ENCODE results near the gene POU2AF1. TPM values are rescaled to one million over a fixed set of nuclear protein-coding genes. Genes with fewer than 3 reads are reported as not detected.

Gene POU2AF1
- total and polyA plus RNA-seq, 2 donors, result 0.90 to 11.7 TPM

DNA sequence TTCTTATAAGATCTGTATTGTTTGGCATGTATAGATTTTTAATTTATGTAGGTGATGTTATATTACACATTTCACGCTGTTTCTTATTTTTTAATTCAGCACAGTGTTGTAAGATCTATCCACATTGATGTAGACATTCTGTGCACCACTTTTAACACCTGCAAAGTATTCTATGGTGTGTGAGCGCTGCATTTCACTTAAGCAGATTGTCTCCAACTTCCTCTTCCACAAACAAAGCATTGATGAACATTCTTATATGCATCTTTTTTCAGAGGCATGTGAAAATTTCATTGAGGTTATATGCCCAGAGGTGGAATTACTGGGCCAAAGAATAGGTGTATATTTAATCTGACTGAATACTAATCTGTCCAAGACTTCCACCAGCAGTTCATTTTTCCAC, 3.4 kb upstream of the POU2AF1 start:
- Histone ChIP-seq H3K4me3 (ENCODE audit: low read length in 2 of 2) (no peak overlapping the region), H3K27ac (ENCODE audit: low read depth in 1 of 2, low read length in 1 of 2) (no peak overlapping the region)
- 81% methylated on average over 2 of the region's 2 CpGs for WGBS

DNA sequence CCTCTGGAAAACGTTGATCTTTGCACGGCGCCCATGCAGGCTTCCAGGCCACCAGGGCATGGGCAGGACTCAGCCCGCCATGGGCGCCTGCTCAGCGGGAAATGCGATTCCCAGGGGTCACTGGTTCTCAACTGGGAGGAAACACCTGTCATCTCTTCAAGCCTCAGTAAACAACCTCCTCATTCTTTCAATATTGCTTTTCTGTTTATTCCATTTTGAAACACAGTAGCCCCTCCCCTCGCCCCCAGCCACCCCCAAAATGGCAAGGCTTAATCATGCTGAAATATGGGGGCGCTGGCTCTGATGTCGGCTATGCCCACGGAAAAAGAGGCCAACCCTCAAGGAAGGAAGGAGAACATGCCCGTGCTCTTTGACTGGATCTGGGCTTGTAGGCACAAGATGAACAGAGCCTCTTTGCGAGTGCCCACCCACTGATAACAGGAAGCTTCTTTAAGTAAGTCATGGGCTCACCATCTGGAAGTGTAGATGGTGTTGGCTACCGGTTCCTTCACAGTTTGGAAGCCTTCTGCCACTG, 594 bp upstream of the POU2AF1 start:
- H3K27ac ChIP-seq (ENCODE audit: low read depth in 1 of 2, low read length in 1 of 2), result peak overlapping the region; percentile 87 to 89
- no peaks in the 10 kb centered on the region for H3K27me3 ChIP-seq (ENCODE audit: control insufficient read depth in 2 of 2, insufficient read depth in 1 of 2, low read length in 1 of 2)
- peaks cover 8 to 35% of the 10 kb centered on the region in 2 donors for H3K4me1 ChIP-seq (ENCODE audit: control insufficient read depth in 2 of 2, insufficient read depth in 2 of 2, low read length in 2 of 2)
- DNase-seq (ENCODE audit: low read depth in 6 of 9, low spot score in 9 of 9), result peak in 4 of 9 donors; percentile 8 to 37 (median 14)
- peaks cover 1 to 4% of the 10 kb centered on the region in 2 donors for H3K9me3 ChIP-seq (ENCODE audit: control insufficient read depth in 2 of 2, insufficient read depth in 1 of 2, low read length in 1 of 2)
- H3K36me3 ChIP-seq (ENCODE audit: control insufficient read depth in 2 of 2, insufficient read depth in 2 of 2, low read length in 1 of 2), result no peaks in the 10 kb centered on the region
- 83% methylated on average over 14 of the region's 14 CpGs for WGBS
- peak overlapping the region in 1 of 2 donors; percentile 33 for H3K4me3 ChIP-seq (ENCODE audit: low read length in 2 of 2)

More for the DNA sequence above, 3.4 kb upstream of the POU2AF1 start:
- peak in 1 of 9 donors; percentile 23 for DNase-seq (ENCODE audit: low read depth in 6 of 9, low spot score in 9 of 9)
- no peaks in the 10 kb centered on the region for H3K36me3 ChIP-seq (ENCODE audit: control insufficient read depth in 2 of 2, insufficient read depth in 2 of 2, low read length in 1 of 2)
- peaks cover 8 to 30% of the 10 kb centered on the region in 2 donors for H3K4me1 ChIP-seq (ENCODE audit: control insufficient read depth in 2 of 2, insufficient read depth in 2 of 2, low read length in 2 of 2)
- peaks cover 1 to 8% of the 10 kb centered on the region in 2 donors for H3K9me3 ChIP-seq (ENCODE audit: control insufficient read depth in 2 of 2, insufficient read depth in 1 of 2, low read length in 1 of 2)
- no peaks in the 10 kb centered on the region for H3K27me3 ChIP-seq (ENCODE audit: control insufficient read depth in 2 of 2, insufficient read depth in 1 of 2, low read length in 1 of 2)

DNA sequence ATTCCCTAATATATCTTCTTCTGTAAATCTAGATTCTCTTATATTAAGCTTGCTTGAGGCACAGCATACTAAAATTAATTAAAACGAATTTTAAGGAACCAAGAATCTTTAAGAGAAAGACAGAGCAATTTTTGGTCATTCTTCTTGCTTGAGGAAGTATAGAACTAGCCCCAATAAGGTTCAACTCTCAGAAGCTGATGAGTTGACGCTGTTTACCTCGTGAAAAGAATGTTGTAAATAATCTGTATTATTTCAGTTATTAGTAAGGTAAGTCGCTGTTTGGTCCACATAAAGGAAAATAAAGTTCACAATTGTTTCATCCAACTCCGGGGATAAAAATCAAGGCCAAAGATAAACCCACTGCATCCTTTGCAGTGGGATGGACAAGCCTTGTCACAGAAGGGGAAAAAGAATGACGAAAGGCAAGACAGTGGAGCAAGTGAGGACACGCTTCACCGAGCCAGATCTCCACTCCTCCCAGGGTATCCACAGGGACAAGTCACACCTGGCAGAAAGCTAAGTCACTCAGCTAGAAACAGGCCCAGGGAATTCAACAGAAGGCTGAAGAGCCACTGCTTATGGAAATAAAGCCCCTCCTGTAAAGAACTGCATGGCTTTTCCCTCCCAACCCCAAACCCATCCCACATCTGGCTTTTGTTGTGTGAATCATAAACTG, 752 bp downstream of the POU2AF1 start:
- peaks cover 1 to 4% of the 10 kb centered on the region in 2 donors for H3K9me3 ChIP-seq (ENCODE audit: control insufficient read depth in 2 of 2, insufficient read depth in 1 of 2, low read length in 1 of 2)
- H3K4me1 ChIP-seq (ENCODE audit: control insufficient read depth in 2 of 2, insufficient read depth in 2 of 2, low read length in 2 of 2), result peaks cover 8 to 35% of the 10 kb centered on the region in 2 donors
- no peaks in the 10 kb centered on the region for H3K36me3 ChIP-seq (ENCODE audit: control insufficient read depth in 2 of 2, insufficient read depth in 2 of 2, low read length in 1 of 2)
- peak in 3 of 9 donors; percentile 10 to 21 (median 16) for DNase-seq (ENCODE audit: low read depth in 6 of 9, low spot score in 9 of 9)
- H3K4me3 ChIP-seq (ENCODE audit: low read length in 2 of 2), result no peak overlapping the region
- WGBS, result 71% methylated on average over 8 of the region's 8 CpGs
- no peaks in the 10 kb centered on the region for H3K27me3 ChIP-seq (ENCODE audit: control insufficient read depth in 2 of 2, insufficient read depth in 1 of 2, low read length in 1 of 2)
- H3K27ac ChIP-seq (ENCODE audit: low read depth in 1 of 2, low read length in 1 of 2), result peak overlapping the region; percentile 87 to 89

DNA sequence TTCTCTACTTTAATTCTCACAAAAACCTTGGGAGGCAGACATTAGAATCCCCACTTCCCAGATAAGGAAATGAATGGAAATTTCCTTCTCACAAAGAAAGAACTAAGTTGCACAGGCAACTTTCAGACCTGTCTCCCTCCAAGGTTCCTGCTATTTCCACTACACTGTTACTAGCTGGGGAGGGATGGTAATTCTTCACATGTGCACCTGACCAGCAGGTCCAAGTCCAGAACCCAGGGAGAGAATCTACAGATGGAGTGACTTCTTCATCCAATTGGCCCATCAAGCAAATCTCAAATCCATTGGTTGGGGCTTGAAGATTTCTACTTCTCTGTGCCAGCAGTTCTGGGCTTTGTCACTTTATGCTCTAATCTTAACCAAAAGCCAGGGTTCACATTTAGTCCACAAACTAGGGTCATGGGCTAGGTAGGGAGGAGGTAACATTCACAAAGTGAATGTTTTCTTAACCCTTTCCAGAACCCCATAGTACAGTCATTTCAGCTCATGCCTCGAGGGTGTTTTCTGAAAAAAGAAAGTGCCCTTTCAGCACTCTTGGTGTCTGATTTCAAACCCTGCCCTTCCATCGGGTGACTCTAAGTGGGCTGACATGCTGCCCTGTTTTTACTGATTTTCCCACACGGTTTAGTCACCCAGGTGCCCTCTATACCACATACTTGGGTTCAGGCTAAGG, 2.7 kb downstream of the POU2AF1 start:
- WGBS, result 90% methylated on average over 3 of the region's 3 CpGs

DNA sequence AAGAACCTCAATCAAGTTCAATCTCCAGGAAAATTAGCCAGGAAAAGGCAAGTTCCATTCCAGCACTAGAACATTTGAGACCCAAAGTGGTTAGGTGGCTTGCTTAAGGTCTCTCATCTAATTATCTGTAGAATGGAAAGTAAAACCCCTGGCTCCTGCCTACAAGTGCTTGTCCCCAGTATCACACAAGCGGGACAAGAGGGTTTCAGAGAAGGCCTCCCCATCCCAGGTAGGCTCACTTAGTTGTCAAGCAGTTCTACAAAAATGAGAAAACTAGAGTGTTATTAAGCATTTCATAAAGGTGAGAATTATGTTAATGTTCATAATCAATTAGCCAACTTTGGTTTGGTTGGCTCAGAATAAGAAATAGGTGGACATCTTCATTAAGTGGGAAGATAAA, 5.5 kb downstream of the POU2AF1 start:
- H3K4me1 ChIP-seq (ENCODE audit: control insufficient read depth in 2 of 2, insufficient read depth in 2 of 2, low read length in 2 of 2), result peaks cover 0 to 12% of the 10 kb centered on the region in 2 donors
- H3K4me3 ChIP-seq (ENCODE audit: low read length in 2 of 2), result no peak overlapping the region
- no peaks in the 10 kb centered on the region for H3K9me3 ChIP-seq (ENCODE audit: control insufficient read depth in 2 of 2, insufficient read depth in 1 of 2, low read length in 1 of 2)
- no peak for DNase-seq (ENCODE audit: low read depth in 6 of 9, low spot score in 9 of 9)
- no peaks in the 10 kb centered on the region for H3K36me3 ChIP-seq (ENCODE audit: control insufficient read depth in 2 of 2, insufficient read depth in 2 of 2, low read length in 1 of 2)
- WGBS, result 97% methylated on average over 1 of the region's 1 CpG
- H3K27ac ChIP-seq (ENCODE audit: low read depth in 1 of 2, low read length in 1 of 2), result no peak overlapping the region
- H3K27me3 ChIP-seq (ENCODE audit: control insufficient read depth in 2 of 2, insufficient read depth in 1 of 2, low read length in 1 of 2), result no peaks in the 10 kb centered on the region

More for the DNA sequence above, 2.7 kb downstream of the POU2AF1 start:
- no peaks in the 10 kb centered on the region for H3K27me3 ChIP-seq (ENCODE audit: control insufficient read depth in 2 of 2, insufficient read depth in 1 of 2, low read length in 1 of 2)
- H3K27ac ChIP-seq (ENCODE audit: low read depth in 1 of 2, low read length in 1 of 2), result no peak overlapping the region
- peaks cover 1 to 4% of the 10 kb centered on the region in 2 donors for H3K9me3 ChIP-seq (ENCODE audit: control insufficient read depth in 2 of 2, insufficient read depth in 1 of 2, low read length in 1 of 2)
- no peak for DNase-seq (ENCODE audit: low read depth in 6 of 9, low spot score in 9 of 9)
- H3K36me3 ChIP-seq (ENCODE audit: control insufficient read depth in 2 of 2, insufficient read depth in 2 of 2, low read length in 1 of 2), result no peaks in the 10 kb centered on the region
- H3K4me1 ChIP-seq (ENCODE audit: control insufficient read depth in 2 of 2, insufficient read depth in 2 of 2, low read length in 2 of 2), result peaks cover 8 to 35% of the 10 kb centered on the region in 2 donors
- H3K4me3 ChIP-seq (ENCODE audit: low read length in 2 of 2), result no peak overlapping the region

DNA sequence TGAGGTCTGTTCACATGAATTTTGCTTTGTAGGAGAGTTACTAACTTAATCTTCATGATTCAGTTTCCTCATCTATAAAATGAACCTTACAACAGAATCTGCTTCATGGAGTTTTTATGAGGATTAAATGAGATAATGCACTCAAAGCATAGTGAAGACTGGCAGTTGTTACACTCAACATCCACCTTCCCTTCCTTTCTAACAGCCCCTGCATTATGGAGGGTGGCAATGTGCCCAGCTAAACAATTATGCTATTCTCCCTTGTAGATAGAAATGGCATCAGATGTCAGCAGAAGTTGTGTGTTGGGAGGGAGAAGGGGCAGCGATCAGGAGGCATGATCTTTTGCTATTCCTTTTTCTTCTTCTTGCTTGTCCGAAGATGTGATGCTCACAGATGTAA, 6.5 kb downstream of the POU2AF1 start:
- 92% methylated on average over 2 of the region's 2 CpGs for WGBS
- Histone ChIP-seq H3K27me3 (ENCODE audit: control insufficient read depth in 2 of 2, insufficient read depth in 1 of 2, low read length in 1 of 2) (no peaks in the 10 kb centered on the region), H3K4me1 (ENCODE audit: control insufficient read depth in 2 of 2, insufficient read depth in 2 of 2, low read length in 2 of 2) (peaks cover 0 to 6% of the 10 kb centered on the region in 2 donors), H3K27ac (ENCODE audit: low read depth in 1 of 2, low read length in 1 of 2) (no peak overlapping the region), H3K9me3 (ENCODE audit: control insufficient read depth in 2 of 2, insufficient read depth in 1 of 2, low read length in 1 of 2) (peaks cover 0 to 3% of the 10 kb centered on the region in 2 donors), H3K4me3 (ENCODE audit: low read length in 2 of 2) (no peak overlapping the region), H3K36me3 (ENCODE audit: control insufficient read depth in 2 of 2, insufficient read depth in 2 of 2, low read length in 1 of 2) (no peaks in the 10 kb centered on the region)
- DNase-seq (ENCODE audit: low read depth in 6 of 9, low spot score in 9 of 9), result no peak

DNA sequence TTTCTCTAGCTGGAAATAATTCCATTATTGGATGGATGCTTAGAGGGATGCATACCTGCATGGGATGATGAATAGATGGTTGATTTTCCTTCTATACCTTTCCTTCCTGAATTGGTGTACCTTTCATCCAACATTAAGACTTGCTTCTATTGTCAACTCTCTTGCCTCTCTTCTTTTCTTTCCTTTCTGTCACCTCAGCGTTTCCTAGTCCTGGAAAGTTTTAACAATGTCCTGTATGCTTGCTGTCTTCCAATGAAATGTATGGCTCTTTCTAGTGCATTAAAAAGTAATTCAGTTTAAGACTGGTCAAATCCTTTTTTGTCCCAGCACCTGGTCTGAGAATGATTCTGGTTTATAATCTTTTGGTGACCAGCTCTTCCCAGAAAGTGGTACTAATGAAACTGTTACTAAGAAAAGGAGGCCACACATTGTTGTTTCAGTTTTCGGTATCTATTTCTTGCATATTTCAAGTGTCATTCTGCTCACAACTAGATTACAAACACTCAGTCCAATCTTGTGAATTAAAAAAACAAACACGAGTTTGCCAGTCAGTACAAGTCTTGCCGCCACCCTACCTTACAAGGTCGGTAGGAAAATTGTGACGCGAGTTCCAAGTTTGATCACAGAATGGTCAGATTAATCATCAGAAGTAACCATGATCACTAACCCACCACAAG, 8.0 kb downstream of the POU2AF1 start:
- Histone ChIP-seq H3K36me3 (ENCODE audit: control insufficient read depth in 2 of 2, insufficient read depth in 2 of 2, low read length in 1 of 2) (no peaks in the 10 kb centered on the region), H3K27ac (ENCODE audit: low read depth in 1 of 2, low read length in 1 of 2) (no peak overlapping the region), H3K4me1 (ENCODE audit: control insufficient read depth in 2 of 2, insufficient read depth in 2 of 2, low read length in 2 of 2) (no peaks in the 10 kb centered on the region), H3K27me3 (ENCODE audit: control insufficient read depth in 2 of 2, insufficient read depth in 1 of 2, low read length in 1 of 2) (no peaks in the 10 kb centered on the region), H3K4me3 (ENCODE audit: low read length in 2 of 2) (no peak overlapping the region), H3K9me3 (ENCODE audit: control insufficient read depth in 2 of 2, insufficient read depth in 1 of 2, low read length in 1 of 2) (peaks cover 0 to 3% of the 10 kb centered on the region in 2 donors)
- DNase-seq (ENCODE audit: low read depth in 6 of 9, low spot score in 9 of 9), result no peak
- WGBS, result 79% methylated on average over 7 of the region's 7 CpGs

DNA sequence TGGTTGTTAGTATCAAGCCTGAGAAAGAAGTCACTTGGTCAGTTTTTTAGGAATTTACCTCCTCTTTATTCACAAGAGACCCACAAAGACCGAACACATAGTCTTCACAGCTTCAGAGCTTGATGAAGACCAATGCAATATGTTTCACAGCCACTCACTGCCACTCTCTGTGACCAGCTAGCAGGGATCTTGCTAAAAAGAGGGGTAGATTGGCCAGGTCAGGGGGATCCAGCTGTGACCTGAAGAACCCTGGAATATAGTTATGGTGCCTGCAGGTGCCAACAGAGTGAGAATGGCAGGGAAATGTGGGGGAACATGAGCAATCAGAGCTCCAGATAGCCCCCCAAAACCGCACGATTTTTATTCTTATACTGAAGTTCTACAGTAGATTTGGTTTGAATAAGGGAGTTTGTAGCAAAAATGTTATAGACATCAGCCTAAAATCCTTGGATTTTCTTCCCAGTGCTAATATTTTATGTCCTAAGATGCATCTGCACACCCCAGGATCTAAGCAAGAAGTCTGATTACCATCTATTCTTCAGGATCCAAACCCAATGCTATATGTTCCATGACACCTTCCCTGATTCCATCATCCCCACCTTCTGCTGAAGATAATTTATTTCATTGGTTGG, 8.7 kb downstream of the POU2AF1 start:
- WGBS, result 96% methylated on average over 3 of the region's 3 CpGs
- Histone ChIP-seq H3K36me3 (ENCODE audit: control insufficient read depth in 2 of 2, insufficient read depth in 2 of 2, low read length in 1 of 2) (no peaks in the 10 kb centered on the region), H3K4me1 (ENCODE audit: control insufficient read depth in 2 of 2, insufficient read depth in 2 of 2, low read length in 2 of 2) (no peaks in the 10 kb centered on the region), H3K27me3 (ENCODE audit: control insufficient read depth in 2 of 2, insufficient read depth in 1 of 2, low read length in 1 of 2) (no peaks in the 10 kb centered on the region), H3K4me3 (ENCODE audit: low read length in 2 of 2) (no peak overlapping the region), H3K27ac (ENCODE audit: low read depth in 1 of 2, low read length in 1 of 2) (no peak overlapping the region), H3K9me3 (ENCODE audit: control insufficient read depth in 2 of 2, insufficient read depth in 1 of 2, low read length in 1 of 2) (peaks cover 0 to 3% of the 10 kb centered on the region in 2 donors)
- no peak for DNase-seq (ENCODE audit: low read depth in 6 of 9, low spot score in 9 of 9)

Measured in thymus (tissue), 11 donors.